ENCODE results near the gene TUBG1. TPM values are rescaled to one million over a fixed set of nuclear protein-coding genes. Genes with fewer than 3 reads are reported as not detected.

Gene TUBG1
- total RNA-seq, 6 experiments from 2014 or later = 85.5 to 127 (median 112) TPM

- Mint-ChIP-seq H3K4me1 (ENCODE audit: low read depth) (peaks cover 50% of the 10 kb centered on the region), H3K4me3 (peak overlapping the region; percentile 92), H3K9me3 (peaks cover 4% of the 10 kb centered on the region; the same call in 1 of the 2 replicates), H3K27me3 (ENCODE audit: insufficient read depth) (peaks cover 2% of the 10 kb centered on the region; the same call in 1 of the 2 replicates), H3K27ac (peak overlapping the region; percentile 90), H3K36me3 (ENCODE audit: low read depth) (peaks cover 33% of the 10 kb centered on the region)
- no peak for DNase-seq
- no peak for TF ChIP-seq CTCF (IDR thresholded peaks at IDR 0.05)
Observed at GRCh38 chr17:42563143-42563509, 46.4 kb upstream of the TUBG1 start.

- TF ChIP-seq CTCF (IDR thresholded peaks at IDR 0.05) = no peak
- H3K27ac Mint-ChIP-seq = peak overlapping the region; percentile 90
- H3K36me3 Mint-ChIP-seq (ENCODE audit: low read depth) = peaks cover 33% of the 10 kb centered on the region
- H3K9me3 Mint-ChIP-seq = peaks cover 4% of the 10 kb centered on the region; the same call in 1 of the 2 replicates
- peaks cover 51% of the 10 kb centered on the region for H3K4me1 Mint-ChIP-seq (ENCODE audit: low read depth)
- no peak for DNase-seq
- H3K4me3 Mint-ChIP-seq = peak overlapping the region; percentile 92
- H3K27me3 Mint-ChIP-seq (ENCODE audit: insufficient read depth) = peaks cover 2% of the 10 kb centered on the region; the same call in 1 of the 2 replicates
Observed at GRCh38 chr17:42563543-42563942, 45.9 kb upstream of the TUBG1 start.

GRCh38 chr17:42563950-42564349 lies 45.5 kb upstream of the TUBG1 start:
- peaks cover 4% of the 10 kb centered on the region; the same call in 1 of the 2 replicates for H3K9me3 Mint-ChIP-seq
- peaks cover 2% of the 10 kb centered on the region; the same call in 1 of the 2 replicates for H3K27me3 Mint-ChIP-seq (ENCODE audit: insufficient read depth)
- DNase-seq = no peak
- H3K4me3 Mint-ChIP-seq = peak overlapping the region; percentile 92
- peaks cover 37% of the 10 kb centered on the region for H3K36me3 Mint-ChIP-seq (ENCODE audit: low read depth)
- H3K4me1 Mint-ChIP-seq (ENCODE audit: low read depth) = peaks cover 55% of the 10 kb centered on the region
- peak overlapping the region; percentile 90 for H3K27ac Mint-ChIP-seq
- TF ChIP-seq CTCF (IDR thresholded peaks at IDR 0.05) = no peak

GRCh38 chr17:42564815-42565522 lies 44.5 kb upstream of the TUBG1 start:
- H3K27me3 Mint-ChIP-seq (ENCODE audit: insufficient read depth) = peaks cover 3% of the 10 kb centered on the region; the same call in 1 of the 2 replicates

GRCh38 chr17:42565523-42566214 lies 43.8 kb upstream of the TUBG1 start:
- no peak for DNase-seq
- no peak overlapping the region for H3K27ac Mint-ChIP-seq
- peaks cover 54% of the 10 kb centered on the region for H3K36me3 Mint-ChIP-seq (ENCODE audit: low read depth)

More at GRCh38 chr17:42564815-42565522, 44.5 kb upstream of the TUBG1 start:
- TF ChIP-seq CTCF (IDR thresholded peaks at IDR 0.05) = no peak
- DNase-seq = no peak
- Mint-ChIP-seq H3K9me3 (peaks cover 4% of the 10 kb centered on the region; the same call in 1 of the 2 replicates), H3K36me3 (ENCODE audit: low read depth) (peaks cover 47% of the 10 kb centered on the region), H3K27ac (no peak overlapping the region), H3K4me3 (0 out of 2 replicates have a peak overlapping the region, but pooled peaks have one; percentile 30), H3K4me1 (ENCODE audit: low read depth) (peaks cover 59% of the 10 kb centered on the region)

More at GRCh38 chr17:42565523-42566214, 43.8 kb upstream of the TUBG1 start:
- no peak overlapping the region for H3K4me3 Mint-ChIP-seq
- H3K27me3 Mint-ChIP-seq (ENCODE audit: insufficient read depth) = peaks cover 3% of the 10 kb centered on the region; the same call in 1 of the 2 replicates
- peaks cover 55% of the 10 kb centered on the region for H3K4me1 Mint-ChIP-seq (ENCODE audit: low read depth)
- H3K9me3 Mint-ChIP-seq = peaks cover 4% of the 10 kb centered on the region; the same call in 1 of the 2 replicates
- no peak for TF ChIP-seq CTCF (IDR thresholded peaks at IDR 0.05)

Data from HFFc6 (cell line).